Large intestine (tissue), 12 donors: ENCODE results near the gene CCL20. TPM values are rescaled to one million over a fixed set of nuclear protein-coding genes. Genes with fewer than 3 reads are reported as not detected.

ENCODE experiments used
- DNase-seq, 2 donors: peaks; one replicate each; pipeline versions ENCODE4 v3.0.0 to v3.0.0-alpha.2; 2013
- H3K27ac ChIP-seq: one replicate; pipeline ENCODE4 v1.5.1; 2013; ENCODE audit warnings: low read length
- H3K27me3 ChIP-seq: 2 replicates; pipeline ENCODE4 v1.6.1; 2013; ENCODE audit warnings: low read length; ENCODE audit not compliant: control insufficient read depth, insufficient read depth
- H3K36me3 ChIP-seq: 2 replicates; pipeline ENCODE4 v1.6.1; 2013; ENCODE audit warnings: low read length; ENCODE audit not compliant: control insufficient read depth, insufficient read depth
- H3K4me1 ChIP-seq: one replicate; pipeline ENCODE4 v1.6.1; 2013; ENCODE audit warnings: low read length; ENCODE audit not compliant: control insufficient read depth, insufficient read depth
- H3K4me3 ChIP-seq: one replicate; pipeline ENCODE4 v1.5.1; 2013; ENCODE audit warnings: low read length
- H3K9me3 ChIP-seq: one replicate; pipeline ENCODE4 v1.6.1; 2013; ENCODE audit warnings: mild to moderate bottlenecking, low read depth, low read length, moderate library complexity; ENCODE audit not compliant: control insufficient read depth
- WGBS: methylation state at CpG from one replicate; pipeline ENCODE4 v1.1.5; 2013; ENCODE audit warnings: low lambda C conversion rate; ENCODE audit not compliant: insufficient coverage; 5-methylcytosine and 5-hydroxymethylcytosine counted together
- long read RNA-seq, 11 donors: transcript quantifications; one replicate each; lab custom pipeline, GENCODE V29; 2026
- polyA plus RNA-seq: library from polyadenylated mRNA; unstranded; fragments of 120-200 nt; gene quantifications from one replicate; pipeline ENCODE4 v1.2.1, GENCODE V29; 2013

CCL20 gene, protein sequence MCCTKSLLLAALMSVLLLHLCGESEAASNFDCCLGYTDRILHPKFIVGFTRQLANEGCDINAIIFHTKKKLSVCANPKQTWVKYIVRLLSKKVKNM
- 11.4 TPM for polyA plus RNA-seq
- long read RNA-seq, donor 1 = 0 reads
- long read RNA-seq, donor 2, partial matches to known transcripts = 0 of 2 reads
- long read RNA-seq, donor 2, other reads (novel, unspliced or antisense) = 0 of 2 reads
- long read RNA-seq, donor 3 = 0 reads
- long read RNA-seq, donor 4, partial matches to known transcripts = 0 of 2 reads
- long read RNA-seq, donor 4, other reads (novel, unspliced or antisense) = 0 of 2 reads
- long read RNA-seq, donor 5 = 0 reads
- long read RNA-seq, donor 6, transcript CCL20-201 (4 exons, 800 nt) = major isoform, 5 of 6 reads
- long read RNA-seq, donor 6, partial matches to known transcripts = 0 of 6 reads
- long read RNA-seq, donor 6, other reads (novel, unspliced or antisense) = 0 of 6 reads
- long read RNA-seq, donor 7 = 0 reads
- long read RNA-seq, donor 8, partial matches to known transcripts = 0 of 5 reads
- long read RNA-seq, donor 8, other reads (novel, unspliced or antisense) = 0 of 5 reads
- long read RNA-seq, donor 9, partial matches to known transcripts = 8 of 9 reads
- long read RNA-seq, donor 9, other reads (novel, unspliced or antisense) = 0 of 9 reads
- long read RNA-seq, donor 10, partial matches to known transcripts = 0 of 4 reads
- long read RNA-seq, donor 10, other reads (novel, unspliced or antisense) = 0 of 4 reads
- long read RNA-seq, donor 11, partial matches to known transcripts = 5 of 8 reads
- long read RNA-seq, donor 11, other reads (novel, unspliced or antisense) = 0 of 8 reads

- Histone ChIP-seq H3K4me3 (no peak within 1 kb of the TSS), H3K4me1 (peaks cover 24% of the 10 kb centered on the region), H3K9me3 (no peaks in the 10 kb centered on the region), H3K27ac (peak within 1 kb of the TSS; percentile 3), H3K27me3 (no peaks in the 10 kb centered on the region), H3K36me3 (no peaks in the 10 kb centered on the region)
- WGBS = no CpG with 5 or more reads among the region's 9 CpGs
- DNase-seq = peak; percentile 18 to 68
Observed at GRCh38 chr2:227813562-227814353, at the start of gene CCL20. Gene CCL20, plus strand, starts transcription at chr2:227813842. Its CDS starts 70 bp downstream, at chr2:227813912.

DNA sequence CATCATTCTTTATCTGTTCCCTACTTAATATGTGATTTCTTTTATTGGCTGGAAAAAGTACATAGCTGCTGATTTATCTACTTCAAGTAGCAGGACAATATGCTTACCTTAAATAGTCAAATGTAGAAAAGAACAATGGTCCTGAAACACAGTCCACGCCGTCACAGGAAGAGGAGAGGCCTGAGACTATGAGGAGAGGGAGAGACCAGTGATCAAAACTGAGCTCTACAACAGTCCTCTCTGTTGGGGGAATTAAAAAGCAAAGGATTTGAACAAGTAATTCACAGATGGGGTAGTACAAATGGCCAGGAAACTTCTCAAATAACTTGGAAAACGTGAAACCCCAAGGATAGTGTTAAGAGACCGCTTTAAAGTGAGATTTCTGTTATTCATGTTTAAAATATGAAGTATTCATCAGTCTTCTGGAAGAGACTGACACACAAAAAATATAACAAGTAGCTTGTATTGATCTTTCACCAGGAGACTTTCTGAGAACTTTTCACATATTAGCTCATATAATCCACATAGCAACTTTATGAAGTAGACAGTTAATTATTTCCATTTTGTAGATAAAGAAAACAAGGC is 47.8 kb upstream of the CCL20 start:
- 42% methylated on average over 2 of the region's 4 CpGs for WGBS

DNA sequence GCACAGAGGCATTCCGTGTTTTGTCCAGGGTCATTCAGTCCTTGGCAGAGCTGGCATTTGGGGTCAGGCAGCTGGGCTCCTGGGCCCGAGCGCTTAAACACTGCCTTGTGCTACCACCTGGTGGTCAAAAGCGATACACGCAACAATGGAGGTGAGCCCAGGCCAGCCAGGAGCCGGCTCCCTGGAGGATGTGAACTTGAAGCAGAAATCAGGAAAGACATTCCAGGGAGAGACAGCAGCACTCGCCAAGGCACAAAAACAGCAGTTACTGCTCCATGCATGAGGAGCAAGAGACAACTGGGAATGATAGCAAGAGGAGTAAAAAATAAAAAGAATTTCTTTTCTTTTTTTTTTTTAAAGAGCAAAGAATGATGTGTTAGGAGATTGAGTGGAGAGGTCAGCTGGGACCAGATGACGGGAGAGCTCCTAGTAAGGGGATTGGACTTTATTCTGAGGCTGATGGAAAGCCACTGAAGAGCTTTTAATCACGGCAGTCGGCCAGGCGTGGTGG is 47.2 kb upstream of the CCL20 start:
- H3K4me1 ChIP-seq = peaks cover 12% of the 10 kb centered on the region
- no peaks in the 10 kb centered on the region for H3K36me3 ChIP-seq
- 0% methylated on average over 1 of the region's 11 CpGs for WGBS
- DNase-seq = peak; percentile 65 to 75
- H3K4me3 ChIP-seq = no peak overlapping the region
- peaks cover 3% of the 10 kb centered on the region for H3K9me3 ChIP-seq
- no peak overlapping the region for H3K27ac ChIP-seq
- no peaks in the 10 kb centered on the region for H3K27me3 ChIP-seq

More for the DNA sequence above, 47.8 kb upstream of the CCL20 start:
- Histone ChIP-seq H3K4me3 (no peak overlapping the region), H3K4me1 (peaks cover 17% of the 10 kb centered on the region), H3K27me3 (no peaks in the 10 kb centered on the region), H3K36me3 (no peaks in the 10 kb centered on the region), H3K27ac (no peak overlapping the region), H3K9me3 (peaks cover 3% of the 10 kb centered on the region)
- no peak for DNase-seq

- H3K36me3 ChIP-seq = no peaks in the 10 kb centered on the region
- no CpG with 5 or more reads among the region's 22 CpGs for whole genome bisulfite sequencing
- peaks cover 3% of the 10 kb centered on the region for H3K9me3 ChIP-seq
- no peak for DNase-seq
- H3K4me1 ChIP-seq = peaks cover 4% of the 10 kb centered on the region
- H3K27ac ChIP-seq = no peak overlapping the region
- H3K27me3 ChIP-seq = no peaks in the 10 kb centered on the region
- H3K4me3 ChIP-seq = no peak overlapping the region
Observed at GRCh38 chr2:227767830-227768229, 45.8 kb upstream of the CCL20 start.

DNA sequence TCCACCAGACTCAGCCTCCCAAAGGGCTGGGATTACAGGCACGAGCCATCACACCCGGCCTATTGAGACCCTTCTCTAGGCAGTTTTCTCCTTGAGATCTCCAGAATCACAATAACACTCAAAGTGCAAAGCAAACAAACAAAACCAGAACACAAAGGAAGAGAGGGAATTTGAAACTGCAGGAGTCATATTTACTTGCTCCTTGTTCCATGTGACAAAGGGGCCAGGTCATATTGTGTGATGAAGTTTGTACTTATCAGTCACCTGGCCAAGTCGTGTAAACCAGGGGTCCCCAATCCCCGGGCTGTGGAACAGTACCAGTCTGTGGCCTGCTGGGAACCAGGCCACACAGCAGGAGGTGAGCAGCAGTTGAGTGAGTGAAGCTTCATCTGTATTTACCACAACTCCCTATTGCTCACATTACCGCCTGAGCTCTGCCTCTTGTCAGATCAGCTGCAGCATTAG is 41.4 kb upstream of the CCL20 start:
- peak in 1 of 2 donors; percentile 54 for DNase-seq
- Histone ChIP-seq H3K4me3 (no peak overlapping the region), H3K36me3 (no peaks in the 10 kb centered on the region), H3K27me3 (no peaks in the 10 kb centered on the region), H3K9me3 (peaks cover 3% of the 10 kb centered on the region), H3K4me1 (peaks cover 3% of the 10 kb centered on the region), H3K27ac (no peak overlapping the region)
- WGBS = no CpG with 5 or more reads among the region's 5 CpGs

GRCh38 chr2:227772932-227773331 is 40.7 kb upstream of the CCL20 start:
- Histone ChIP-seq H3K27me3 (no peaks in the 10 kb centered on the region), H3K27ac (no peak overlapping the region), H3K9me3 (peaks cover under 1% of the 10 kb centered on the region), H3K36me3 (no peaks in the 10 kb centered on the region), H3K4me3 (no peak overlapping the region), H3K4me1 (peaks cover 3% of the 10 kb centered on the region)
- WGBS = no CpG with 5 or more reads among the region's 2 CpGs
- no peak for DNase-seq

GRCh38 chr2:227774011-227774624 is 39.5 kb upstream of the CCL20 start:
- H3K27me3 ChIP-seq = no peaks in the 10 kb centered on the region
- WGBS = no CpG with 5 or more reads among the region's 15 CpGs
- no peaks in the 10 kb centered on the region for H3K9me3 ChIP-seq
- H3K27ac ChIP-seq = no peak overlapping the region
- no peaks in the 10 kb centered on the region for H3K36me3 ChIP-seq
- H3K4me1 ChIP-seq = peaks cover 3% of the 10 kb centered on the region
- H3K4me3 ChIP-seq = no peak overlapping the region
- DNase-seq = no peak

GRCh38 chr2:227774895-227775842 is 38.5 kb upstream of the CCL20 start:
- H3K4me1 ChIP-seq = peaks cover 3% of the 10 kb centered on the region
- H3K27me3 ChIP-seq = no peaks in the 10 kb centered on the region
- H3K36me3 ChIP-seq = no peaks in the 10 kb centered on the region
- no peaks in the 10 kb centered on the region for H3K9me3 ChIP-seq
- no peak for DNase-seq
- no peak overlapping the region for H3K4me3 ChIP-seq
- 92% methylated on average over 2 of the region's 6 CpGs for WGBS
- H3K27ac ChIP-seq = no peak overlapping the region
